ENCODE results near the gene HS6ST3. TPM values are rescaled to one million over a fixed set of nuclear protein-coding genes. Genes with fewer than 3 reads are reported as not detected.
"Not testable (repeated sequence)": the region's sequence is repeated elsewhere in the genome, so short reads cannot be mapped to it uniquely, and the experiment has no call there.

Gene HS6ST3
- total RNA-seq, 1 donor: not detected

DNA sequence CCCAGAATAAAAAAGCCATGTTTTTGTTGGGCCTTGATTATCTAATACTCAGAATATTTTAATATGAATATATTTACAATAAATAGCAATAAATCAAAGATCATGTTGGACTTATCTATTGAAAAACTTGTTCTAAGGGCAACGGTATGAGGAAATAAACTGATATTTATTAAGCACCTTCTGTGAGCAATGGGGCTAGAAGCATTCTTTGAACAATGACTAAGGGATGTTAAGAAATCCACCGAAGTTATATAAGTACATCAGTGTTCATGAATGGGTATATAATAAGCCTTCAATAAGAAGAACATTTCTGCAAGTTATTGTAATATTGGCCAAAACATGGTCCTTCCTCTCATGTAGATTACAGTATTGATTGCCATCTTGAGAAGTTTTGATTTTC is 682.5 kb downstream of the HS6ST3 start:
- DNase-seq (ENCODE audit: low read depth in 2 of 3, low spot score in 2 of 3): no peak

DNA sequence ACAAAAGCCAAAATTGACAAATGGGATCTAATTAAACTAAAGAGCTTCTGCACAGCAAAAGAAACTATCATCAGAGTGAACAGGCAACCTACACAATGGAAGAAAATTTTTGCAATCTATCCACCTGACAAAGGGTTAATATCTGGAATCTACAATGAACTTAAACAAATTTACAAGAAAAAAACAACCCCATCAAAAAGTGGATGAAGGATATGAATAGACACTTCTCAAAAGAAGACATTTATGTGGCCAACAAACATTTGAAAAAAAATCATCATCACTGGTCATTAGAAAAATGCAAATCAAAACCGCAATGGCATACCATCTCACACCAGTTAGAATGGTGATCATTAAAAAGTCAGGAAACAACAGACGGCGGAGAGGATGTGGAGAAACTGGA is 688.4 kb downstream of the HS6ST3 start:
- DNase-seq (ENCODE audit: low read depth in 2 of 3, low spot score in 2 of 3): not testable (repeated sequence)

DNA sequence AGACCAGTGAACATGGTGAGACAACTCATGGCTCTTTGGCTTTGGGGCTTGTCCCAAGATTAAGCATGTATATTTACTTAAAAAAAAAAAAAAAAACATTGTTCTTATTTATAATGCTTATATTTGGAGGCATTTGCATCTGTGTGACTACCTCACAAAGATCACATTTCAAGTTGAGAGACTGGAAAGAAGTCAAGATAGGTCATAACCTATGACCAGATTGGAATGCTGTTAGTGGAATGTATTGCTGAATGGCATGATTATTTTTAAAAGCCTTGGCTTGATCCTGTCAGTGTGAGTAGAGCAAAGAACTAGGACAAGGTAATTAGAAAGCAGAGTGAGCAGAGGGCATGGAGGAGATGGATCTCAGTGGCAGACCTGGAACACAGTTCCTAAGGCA is 689.8 kb downstream of the HS6ST3 start:
- no peak for DNase-seq (ENCODE audit: low read depth in 2 of 3, low spot score in 2 of 3)

DNA sequence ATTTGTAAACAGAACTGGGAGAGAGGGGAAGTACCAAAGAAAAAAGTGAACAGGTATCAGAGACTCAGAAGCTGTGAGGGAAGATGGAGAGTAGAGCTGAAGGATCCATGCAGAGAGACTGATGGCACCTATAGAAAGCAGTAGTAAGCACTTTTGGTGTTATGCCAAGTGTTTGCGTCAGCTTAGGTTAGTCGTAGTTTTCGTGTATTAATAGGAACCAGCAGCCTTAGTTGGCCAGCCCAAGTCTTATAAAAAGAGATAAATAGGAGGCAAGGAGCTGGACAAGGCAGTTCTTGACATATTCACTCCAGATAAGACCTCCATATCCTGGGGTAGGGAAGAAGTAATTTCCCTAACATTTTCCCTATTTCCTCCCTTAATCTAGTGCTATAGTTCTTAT is 690.2 kb downstream of the HS6ST3 start:
- no peak for DNase-seq (ENCODE audit: low read depth in 2 of 3, low spot score in 2 of 3)

DNA sequence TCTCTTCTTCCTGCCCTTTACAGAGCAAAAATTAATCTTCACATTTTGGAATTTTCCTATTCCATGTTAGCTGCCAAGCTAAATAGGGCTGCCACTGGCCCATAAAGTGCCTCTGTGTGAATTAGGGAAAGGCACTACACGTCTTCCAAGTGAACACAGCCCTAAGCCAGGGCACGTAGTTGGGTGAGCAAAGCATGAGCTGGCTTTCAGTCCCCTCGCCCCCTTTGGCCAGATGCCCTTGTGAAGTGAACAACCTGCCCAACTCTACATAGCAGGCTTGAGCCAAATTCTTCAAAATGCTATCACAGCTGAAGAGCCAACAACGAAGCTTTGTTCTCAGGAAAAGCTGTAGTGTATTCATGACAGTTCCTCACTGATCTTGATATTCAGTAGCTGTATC is 691.2 kb downstream of the HS6ST3 start:
- no peak for DNase-seq (ENCODE audit: low read depth in 2 of 3, low spot score in 2 of 3)

DNA sequence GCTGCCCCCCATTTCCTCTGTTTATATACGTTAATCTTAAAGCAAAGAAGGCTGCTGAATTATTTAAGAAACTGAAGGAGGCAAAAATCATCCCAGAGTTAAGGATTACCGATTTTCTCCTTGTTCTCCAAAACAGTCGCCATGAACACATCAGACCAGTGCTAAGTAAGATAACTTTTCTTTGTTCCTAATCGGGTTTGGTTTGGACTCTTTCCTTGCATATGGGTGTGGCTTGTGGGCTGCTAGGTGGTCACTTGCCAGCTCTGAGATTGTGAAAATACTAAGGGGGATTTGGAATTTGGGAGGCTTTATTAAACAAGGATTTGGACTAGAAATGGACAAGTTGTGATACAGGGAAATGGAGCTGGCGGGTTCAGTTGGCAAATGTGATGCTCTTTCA is 692.3 kb downstream of the HS6ST3 start:
- no peak for DNase-seq (ENCODE audit: low read depth in 2 of 3, low spot score in 2 of 3)

DNA sequence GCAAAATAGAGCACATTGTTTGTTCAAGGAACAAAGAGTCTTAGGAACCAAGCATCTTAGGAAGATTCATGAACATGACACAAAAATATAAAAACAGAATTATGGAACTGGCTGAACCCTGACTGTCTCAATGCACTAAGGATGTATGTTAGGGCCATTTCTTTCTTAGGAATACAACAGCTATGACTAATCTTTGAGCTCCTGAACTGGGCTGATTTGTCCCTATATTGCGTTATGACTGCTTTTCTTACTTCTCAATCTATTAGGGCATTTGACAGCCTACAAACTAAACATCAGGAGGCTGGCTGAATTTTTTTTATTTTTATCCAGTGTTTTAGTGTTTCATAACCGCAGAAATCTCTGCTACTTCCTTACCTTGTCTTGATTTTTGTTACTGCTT is 693.1 kb downstream of the HS6ST3 start:
- no peak for DNase-seq (ENCODE audit: low read depth in 2 of 3, low spot score in 2 of 3)

DNA sequence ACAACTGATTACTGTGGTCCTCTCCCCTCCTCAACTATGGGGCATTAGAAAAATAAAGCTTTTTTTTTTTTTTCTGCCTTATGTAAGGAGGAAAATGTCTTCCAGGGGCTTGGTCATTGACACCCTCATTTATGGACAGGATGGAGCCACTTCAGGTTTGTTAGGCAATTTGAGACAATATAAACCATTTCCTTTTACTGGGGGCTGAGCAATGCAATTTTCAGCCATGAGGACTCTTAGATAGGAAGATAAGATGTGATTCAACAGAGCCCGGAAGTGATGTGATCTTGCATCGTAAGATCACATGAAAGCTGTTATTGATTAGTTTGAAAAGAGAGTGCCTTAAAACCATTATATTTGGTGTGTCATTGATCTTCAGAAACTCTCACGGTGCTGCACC is 693.6 kb downstream of the HS6ST3 start:
- DNase-seq (ENCODE audit: low read depth in 2 of 3, low spot score in 2 of 3): no peak

DNA sequence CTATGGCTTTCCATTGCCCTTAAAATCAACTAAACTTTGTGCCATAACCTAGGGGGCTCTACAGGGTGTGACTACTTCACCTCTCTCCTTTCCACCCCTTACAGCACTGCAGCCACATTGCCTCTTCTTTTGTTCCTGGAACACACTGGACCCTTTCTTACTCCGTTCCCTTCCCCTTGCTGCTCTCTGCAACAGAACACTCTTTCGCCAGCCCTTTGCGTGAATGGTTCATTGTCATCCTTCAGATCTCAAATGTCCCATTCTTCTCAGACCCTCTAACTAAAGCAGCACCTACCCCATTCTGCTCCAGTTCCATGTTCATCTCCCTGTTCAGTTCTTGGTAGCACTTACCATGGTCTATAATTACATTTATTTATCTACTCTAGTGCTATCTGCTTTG is 696.1 kb downstream of the HS6ST3 start:
- DNase-seq (ENCODE audit: low read depth in 2 of 3, low spot score in 2 of 3): no peak

DNA sequence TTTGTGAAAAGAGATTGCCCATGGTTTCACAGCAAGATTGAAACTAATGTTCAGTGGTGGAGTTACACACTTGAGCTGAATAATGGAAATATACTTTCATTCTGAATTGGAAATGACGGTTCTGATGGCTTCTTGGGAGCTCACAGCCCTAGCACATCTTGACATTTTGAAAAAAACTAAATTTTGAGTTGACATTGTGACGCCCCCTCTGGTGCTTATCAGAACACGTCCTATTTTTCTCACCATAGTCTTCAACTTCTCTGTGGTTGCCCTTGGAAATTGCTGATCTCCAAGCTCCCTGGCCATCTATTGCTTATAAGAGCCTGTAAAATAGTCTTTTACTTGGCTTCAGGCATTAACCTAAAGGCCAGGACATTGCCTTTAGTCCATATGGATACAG is 702.3 kb downstream of the HS6ST3 start:
- no peak for DNase-seq (ENCODE audit: low read depth in 2 of 3, low spot score in 2 of 3)

DNA sequence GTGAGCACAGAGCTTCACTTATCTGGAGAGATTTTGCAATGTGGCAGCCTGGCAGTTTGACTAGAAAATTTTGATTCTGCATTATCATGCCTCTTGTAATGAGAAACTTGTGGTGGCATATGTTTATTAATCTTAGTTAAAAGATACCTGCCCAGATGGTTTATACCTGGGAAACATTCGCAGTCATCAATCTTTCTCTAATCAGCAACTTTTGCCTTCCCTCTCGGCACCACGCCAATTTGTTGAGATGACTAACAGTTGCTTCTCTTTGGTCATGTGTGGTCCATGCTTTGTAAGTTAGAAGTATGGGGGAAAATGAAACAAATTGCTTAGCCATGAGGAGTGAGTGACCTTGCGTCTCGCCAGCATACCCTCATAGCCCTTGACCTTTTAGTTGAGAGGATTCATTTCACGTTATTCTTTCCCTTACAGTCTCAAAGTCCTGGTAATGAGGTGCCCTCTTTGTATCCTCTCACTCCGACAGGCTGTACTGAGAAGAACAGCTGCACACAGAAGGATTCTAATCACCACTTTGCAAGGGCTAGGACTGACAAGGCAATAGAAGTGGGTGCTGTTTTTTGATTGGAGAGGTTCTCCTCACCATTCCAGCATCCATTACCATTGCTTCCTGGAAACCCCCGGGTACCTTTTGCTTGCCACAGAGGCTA is 703.0 kb downstream of the HS6ST3 start:
- DNase-seq (ENCODE audit: low read depth in 2 of 3, low spot score in 2 of 3): no peak

DNA sequence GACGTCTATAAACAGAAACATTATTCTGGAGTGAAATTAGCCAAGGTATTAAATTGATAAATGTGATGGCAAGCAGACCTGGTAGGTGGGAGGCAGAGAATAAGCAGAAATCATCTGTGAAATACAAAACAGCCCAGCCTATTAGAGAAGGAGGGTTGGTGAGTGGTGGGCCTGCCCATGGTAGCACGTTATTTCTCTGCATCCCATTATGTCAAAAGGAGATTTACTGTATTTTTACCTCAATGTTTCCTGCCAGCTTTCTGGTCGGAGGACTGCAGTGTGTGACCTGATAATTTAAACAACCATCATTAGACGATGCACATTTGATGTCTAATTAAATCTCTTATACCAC is 703.5 kb downstream of the HS6ST3 start:
- DNase-seq (ENCODE audit: low read depth in 2 of 3, low spot score in 2 of 3): no peak

DNA sequence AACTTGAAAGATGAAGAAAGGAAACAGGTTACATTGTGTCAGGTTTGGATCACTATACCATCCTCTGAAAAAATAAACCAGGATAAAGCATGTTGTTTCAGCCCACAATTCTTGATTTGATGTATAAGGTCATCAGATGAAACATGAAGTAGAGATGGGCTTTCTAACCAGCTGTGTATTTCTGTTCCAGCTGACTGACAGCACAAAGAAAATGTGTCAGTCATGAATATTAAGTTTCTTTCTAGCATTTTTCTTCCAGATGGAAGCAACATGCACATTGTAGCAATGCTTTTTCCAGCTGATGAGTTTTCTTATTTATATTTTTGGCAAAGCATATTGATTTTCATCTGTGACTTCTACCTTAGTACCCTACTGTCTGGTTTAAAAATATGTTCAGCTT is 704.8 kb downstream of the HS6ST3 start:
- DNase-seq (ENCODE audit: low read depth in 2 of 3, low spot score in 2 of 3): no peak

DNA sequence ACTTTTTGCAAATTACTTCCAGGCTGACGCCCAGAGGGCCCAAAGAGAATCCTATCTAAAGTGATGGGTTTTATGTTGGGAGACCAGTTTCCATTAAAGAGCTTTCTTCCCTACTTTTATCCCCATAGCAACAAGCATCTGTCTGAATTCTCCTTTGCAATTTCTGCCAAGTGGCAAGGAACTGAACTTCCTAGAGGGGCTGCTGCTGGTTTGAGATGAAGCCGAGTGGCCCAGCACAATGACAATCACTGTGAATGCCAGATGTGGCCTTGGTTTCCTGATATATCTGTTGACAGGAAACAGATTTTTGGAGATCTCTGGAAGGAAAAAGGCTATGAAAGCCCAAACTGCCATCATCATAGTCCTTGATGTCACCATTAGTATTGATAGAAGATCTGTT is 705.8 kb downstream of the HS6ST3 start:
- no peak for DNase-seq (ENCODE audit: low read depth in 2 of 3, low spot score in 2 of 3)

DNA sequence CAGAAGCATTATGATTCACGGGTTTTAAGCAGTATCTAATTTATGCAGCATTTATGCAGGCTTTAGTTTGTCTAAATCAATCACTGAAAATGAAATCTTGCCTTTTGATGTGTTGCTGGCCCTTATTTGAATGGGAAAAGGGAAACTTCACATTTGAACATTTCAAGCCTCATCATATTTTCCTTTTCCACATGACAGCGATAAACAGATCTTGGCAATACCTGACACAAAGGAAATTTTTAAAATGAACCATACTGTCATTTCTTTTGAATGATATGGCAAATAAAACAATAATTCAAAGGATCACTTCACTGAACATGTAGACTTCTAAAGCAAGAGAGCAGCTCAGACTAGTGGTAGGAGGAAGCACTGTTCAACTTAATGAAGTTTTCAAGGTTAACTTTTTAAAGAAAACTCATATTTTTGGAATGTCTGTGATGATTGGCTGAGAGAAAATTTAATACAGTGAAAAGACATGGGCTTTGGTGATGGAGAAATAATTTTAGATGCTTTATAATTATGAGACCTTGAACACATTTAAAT is 706.3 kb downstream of the HS6ST3 start:
- DNase-seq (ENCODE audit: low read depth in 2 of 3, low spot score in 2 of 3): no peak

DNA sequence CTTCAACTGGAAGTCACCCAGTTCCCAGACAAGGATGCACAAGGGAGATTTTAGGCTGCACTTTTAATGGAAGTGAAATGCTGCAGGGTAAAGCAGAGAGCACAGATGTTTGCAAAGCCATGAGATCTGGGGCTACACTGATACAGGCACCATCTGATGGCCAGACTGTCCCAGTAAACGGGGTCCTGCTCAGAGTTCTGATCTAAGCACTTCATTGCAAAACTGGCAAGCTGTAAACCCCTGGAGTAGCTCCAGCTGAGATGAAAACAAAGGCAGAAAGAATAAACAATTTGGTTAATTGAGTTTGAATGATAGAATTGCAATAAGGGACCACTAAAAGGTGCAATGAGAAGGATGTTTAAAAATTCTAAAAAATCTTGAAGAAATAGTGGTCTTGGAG is 707.2 kb downstream of the HS6ST3 start:
- no peak for DNase-seq (ENCODE audit: low read depth in 2 of 3, low spot score in 2 of 3)

DNA sequence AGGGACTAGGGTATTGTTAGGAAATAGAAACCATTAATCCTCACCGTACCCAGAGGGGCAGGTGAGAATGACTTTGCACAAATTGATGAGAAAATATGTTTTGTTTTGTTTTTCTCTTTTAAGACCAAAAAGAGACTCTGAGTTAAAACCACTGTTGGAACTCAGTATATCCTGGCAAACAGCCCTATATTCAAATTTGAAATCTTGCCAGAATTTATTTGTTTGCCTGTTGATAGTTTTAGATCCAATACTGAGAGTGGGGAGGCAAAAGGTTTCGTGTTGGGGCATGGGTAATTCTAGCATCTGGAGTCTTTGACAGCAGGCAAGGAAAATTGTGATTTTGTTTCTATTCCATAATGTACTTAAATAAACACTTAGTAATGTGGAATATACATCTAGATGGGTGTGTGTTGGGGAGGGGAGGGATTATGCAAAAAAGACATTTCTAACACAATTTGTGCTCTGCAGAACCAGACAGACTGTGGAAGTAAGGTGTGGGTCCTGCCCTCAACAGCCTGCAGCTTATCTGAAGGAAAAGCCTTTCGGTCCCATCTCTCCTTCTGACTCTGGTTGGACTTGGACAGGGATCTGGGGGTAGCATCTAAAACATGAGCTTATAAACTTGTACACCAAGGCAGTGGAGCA is 713.7 kb downstream of the HS6ST3 start:
- DNase-seq (ENCODE audit: low read depth in 2 of 3, low spot score in 2 of 3): no peak

DNA sequence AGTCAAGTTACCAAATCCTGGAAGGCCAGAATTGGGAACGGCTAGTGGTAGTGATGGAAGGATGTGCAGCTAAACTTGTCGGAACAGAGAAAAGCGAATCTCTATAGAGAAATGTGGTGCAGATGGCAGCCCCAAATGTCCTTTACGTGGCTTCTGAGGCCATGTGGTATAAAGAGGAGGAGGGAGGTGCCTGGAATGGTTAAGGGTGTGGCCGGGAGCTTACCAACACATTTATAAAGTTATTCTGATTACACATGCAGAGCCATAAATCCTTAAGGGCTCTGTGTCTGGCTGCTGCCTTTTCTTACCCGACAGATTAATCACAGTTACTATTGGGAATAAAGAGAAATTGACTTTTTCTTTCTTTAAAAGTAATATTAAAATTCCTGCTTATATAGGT is 714.3 kb downstream of the HS6ST3 start:
- no peak for DNase-seq (ENCODE audit: low read depth in 2 of 3, low spot score in 2 of 3)

DNA sequence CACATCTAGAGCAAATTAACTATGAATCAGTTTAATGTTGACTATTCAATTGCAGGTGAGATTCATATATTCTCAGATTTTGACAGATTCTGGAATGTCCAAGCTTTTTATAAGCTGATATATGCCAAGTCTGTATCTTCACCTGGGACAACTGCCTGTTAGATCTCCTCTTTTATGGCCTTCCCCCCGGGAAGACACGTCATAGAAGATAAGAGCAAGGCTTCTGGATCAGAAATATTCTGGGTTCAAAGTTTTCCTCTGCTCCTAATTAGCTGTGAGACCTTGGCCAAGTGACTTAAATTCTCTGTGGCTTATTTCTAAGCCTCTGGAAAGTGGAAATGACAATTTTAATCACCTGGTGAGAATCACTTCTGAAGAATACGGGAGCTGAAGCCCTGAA is 716.8 kb downstream of the HS6ST3 start:
- no peak for DNase-seq (ENCODE audit: low read depth in 2 of 3, low spot score in 2 of 3)

DNA sequence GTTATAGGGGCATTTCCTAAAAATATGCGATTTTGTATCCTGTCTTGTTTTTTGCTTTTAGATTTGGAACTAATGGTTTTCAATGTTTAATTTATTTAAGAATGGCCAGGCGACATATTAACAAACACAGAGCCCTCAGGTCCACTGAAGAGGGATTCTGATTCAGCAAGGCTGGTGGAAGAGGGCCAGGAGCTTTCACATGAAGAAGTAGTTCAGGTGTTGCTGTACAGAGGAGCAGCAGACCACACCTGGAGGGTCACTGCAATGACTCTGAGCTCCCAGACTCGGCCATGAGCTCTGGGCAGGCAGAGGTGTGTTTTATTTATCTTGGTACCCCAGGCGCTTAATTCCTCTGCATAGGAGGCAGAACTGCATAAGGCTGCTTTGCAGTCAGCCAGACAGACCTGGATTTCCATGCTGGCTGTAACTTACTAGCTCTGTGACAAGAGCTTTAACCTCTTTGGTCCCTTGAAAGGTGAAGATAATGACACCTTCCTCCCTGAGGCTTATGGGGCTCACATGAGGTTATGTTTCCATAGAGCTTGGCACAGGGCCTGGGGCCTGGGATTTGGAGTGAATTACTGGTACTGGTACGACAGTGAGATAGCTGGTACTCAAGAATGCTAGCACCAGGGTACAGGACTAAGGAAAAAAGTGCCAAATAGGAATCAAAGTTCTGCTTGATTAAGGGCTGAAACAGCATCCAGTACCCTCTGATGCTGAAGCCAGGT is 719.6 kb downstream of the HS6ST3 start:
- DNase-seq (ENCODE audit: low read depth in 2 of 3, low spot score in 2 of 3): no peak

DNA sequence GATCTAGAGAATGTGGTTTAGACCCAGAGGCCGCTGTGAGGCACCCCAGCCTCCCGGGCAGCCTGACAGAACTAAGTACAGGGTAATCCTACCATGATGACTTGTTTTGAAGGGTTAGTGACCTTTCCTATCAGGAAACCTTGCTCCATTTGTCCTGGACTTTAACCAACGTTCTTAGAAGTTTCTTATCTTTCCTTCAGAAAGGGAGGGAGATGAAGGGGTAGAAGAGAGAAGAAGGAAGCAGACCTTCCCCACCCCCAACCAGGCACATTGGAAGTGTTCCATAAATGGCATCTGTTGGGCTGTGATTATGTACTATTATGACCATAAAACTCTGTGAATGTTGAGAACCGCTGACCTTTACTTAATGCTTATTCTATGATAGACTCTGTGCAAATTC is 720.2 kb downstream of the HS6ST3 start:
- no peak for DNase-seq (ENCODE audit: low read depth in 2 of 3, low spot score in 2 of 3)

DNA sequence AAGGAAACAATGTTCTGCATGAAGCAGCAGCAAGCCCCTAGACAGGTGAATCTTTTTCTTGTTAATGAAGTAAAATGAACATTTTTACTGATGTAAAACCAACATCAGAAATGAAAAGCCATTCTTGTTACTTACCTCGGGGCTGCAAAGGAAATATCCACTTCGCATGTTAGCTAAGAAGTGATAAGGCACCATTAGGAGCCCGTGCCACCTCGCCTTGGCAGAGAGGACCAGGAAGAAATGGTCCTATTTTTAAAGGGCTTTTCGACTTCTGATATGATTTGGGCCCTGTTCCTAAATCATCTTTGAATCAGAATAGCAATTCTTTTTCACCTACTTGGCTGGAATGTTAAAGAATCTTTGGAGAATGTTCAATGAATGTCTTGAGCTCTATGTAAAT is 721.1 kb downstream of the HS6ST3 start:
- no peak for DNase-seq (ENCODE audit: low read depth in 2 of 3, low spot score in 2 of 3)

All from hematopoietic multipotent progenitor cell (in vitro differentiated cells).